ENCODE measurements around the gene PTPN20. TPM values are rescaled to one million over a fixed set of nuclear protein-coding genes. Genes with fewer than 3 reads are reported as not detected.

PTPN20 gene
- total RNA-seq, 2 donors from 2014 or later = 0.99 to 1.1 TPM

DNA sequence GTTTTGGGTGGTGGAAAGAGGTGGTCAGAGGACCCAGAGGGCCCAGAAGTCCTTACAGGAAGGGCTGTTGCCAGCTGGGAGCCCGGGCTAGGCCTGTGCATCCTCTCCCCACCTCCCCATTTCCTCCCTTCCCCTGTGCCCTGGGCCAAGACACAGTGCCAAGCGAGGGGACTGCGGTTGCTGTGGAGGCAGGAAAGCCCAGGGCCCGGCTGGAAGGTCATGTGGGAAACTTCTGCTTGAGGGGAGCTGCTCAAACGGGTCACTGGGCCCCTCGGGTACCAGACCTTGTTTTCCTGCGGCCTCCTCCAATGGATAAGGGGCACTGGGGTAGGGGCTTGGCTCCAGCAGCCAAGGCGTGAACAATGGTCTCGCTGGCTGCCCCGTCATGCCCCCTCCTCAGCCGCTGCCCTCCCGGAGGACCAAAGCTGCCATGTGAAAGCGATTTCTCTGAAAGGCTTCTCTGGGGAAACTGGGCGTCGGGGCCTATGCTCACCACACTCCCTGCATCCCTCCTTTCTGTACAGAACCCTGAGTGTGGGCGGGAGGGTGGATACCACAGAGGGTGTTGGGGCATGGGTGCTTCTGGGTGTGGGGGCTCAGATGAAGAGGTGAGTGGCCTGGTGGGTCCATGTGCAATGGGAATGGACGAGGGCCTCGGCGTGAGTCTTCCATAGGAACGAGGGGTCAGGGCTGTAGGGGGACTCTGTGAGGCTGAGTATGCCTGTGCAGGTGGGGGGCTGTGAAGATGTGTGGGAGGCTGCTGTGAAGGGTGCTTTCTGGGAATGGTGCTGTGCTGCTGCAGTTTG is 135.3 kb downstream of the PTPN20 start:
- Mint-ChIP-seq H3K9me3 (no peaks in the 10 kb centered on the region), H3K27me3 (ENCODE audit: low read depth) (no peaks in the 10 kb centered on the region), H3K4me1 (ENCODE audit: low read depth) (peaks cover 17% of the 10 kb centered on the region), H3K27ac (no peak overlapping the region), H3K4me3 (no peak overlapping the region), H3K36me3 (ENCODE audit: insufficient read depth in 2 of 2) (no peaks in the 10 kb centered on the region)
- ATAC-seq (replicated peaks in 1 of 2) = no peak
- DNase-seq = no peak

GRCh38 chr10:47047127-47047504 is 135.9 kb downstream of the PTPN20 start:
- Mint-ChIP-seq H3K4me1 (ENCODE audit: low read depth) (peaks cover 17% of the 10 kb centered on the region), H3K36me3 (ENCODE audit: insufficient read depth in 2 of 2) (no peaks in the 10 kb centered on the region), H3K27me3 (ENCODE audit: low read depth) (no peaks in the 10 kb centered on the region), H3K9me3 (no peaks in the 10 kb centered on the region), H3K4me3 (no peak overlapping the region), H3K27ac (no peak overlapping the region)
- no peak for DNase-seq
- ATAC-seq (replicated peaks in 1 of 2) = no peak

DNA sequence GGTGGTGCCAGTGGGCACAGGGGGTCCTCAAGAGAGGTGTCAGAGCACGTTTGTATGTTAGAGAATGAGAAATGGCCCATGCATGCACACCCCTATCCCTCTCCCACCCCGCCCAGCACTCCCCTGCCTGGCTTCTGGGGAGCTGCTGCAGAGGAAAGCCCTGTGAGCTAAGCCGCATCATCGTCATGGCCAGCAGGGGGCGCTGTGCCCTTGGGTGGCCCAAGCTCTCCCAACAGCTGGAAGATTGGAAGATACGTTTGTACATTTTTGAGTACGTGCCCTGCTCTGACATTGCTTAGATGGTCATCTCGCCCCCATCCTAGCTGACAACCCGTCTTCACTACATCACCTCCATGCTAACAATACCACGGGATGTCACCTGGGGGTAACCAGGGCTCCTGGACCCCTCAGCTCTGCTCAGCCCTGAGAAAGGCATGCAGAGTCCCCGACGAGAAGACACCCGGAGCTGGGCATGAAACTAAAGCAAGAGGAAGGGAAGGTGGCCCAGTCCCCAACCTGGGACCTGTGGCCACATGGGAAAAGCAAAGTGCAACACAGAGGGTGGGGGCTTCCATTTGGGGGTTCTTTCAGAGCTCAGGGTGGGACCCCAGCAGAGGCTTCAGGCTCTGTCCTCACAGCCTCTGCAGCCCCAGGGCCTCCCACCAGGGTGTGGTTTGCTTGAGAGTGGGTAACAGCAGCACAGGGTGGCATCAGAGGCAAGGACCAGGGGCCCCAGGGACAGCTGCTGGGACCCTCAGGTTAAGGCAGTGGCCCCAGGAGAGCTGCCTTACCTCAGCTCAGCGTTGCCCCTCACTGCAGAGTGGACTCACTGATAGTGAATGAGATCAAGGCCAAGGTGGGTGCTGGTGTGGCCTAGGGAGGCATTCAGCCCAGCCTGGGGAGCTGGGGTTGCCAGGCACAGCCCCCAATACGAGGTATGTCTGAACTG is 136.6 kb downstream of the PTPN20 start:
- DNase-seq = peak; percentile 77 to 82
- no peak overlapping the region for H3K27ac Mint-ChIP-seq
- no peaks in the 10 kb centered on the region for H3K27me3 Mint-ChIP-seq (ENCODE audit: low read depth)
- H3K9me3 Mint-ChIP-seq = no peaks in the 10 kb centered on the region
- no peak overlapping the region for H3K4me3 Mint-ChIP-seq
- H3K4me1 Mint-ChIP-seq (ENCODE audit: low read depth) = peaks cover 17% of the 10 kb centered on the region
- ATAC-seq (replicated peaks in 1 of 2) = peak; percentile 65 to 76
- H3K36me3 Mint-ChIP-seq (ENCODE audit: insufficient read depth in 2 of 2) = no peaks in the 10 kb centered on the region

DNA sequence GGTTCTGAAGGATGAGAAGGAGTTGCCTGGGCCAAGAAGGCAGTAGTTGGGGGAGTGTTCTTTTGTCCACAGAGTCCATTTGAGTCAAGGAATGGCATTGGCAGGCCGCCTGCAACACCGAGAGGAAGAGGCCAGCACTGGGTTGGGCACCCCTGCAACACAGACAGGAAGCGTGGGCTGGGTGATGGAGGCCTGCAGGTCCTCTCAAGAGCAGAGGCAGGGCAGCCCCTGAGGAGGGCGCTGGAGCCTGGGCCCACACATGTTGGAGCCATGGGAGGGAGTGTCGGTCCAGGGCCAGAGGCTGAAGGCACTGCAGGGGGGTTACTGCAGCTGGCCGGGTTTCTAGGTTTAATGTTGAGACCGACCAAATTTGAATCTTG is 137.3 kb downstream of the PTPN20 start:
- peak; percentile 25 to 50 for ATAC-seq (replicated peaks in 1 of 2)
- peaks cover 17% of the 10 kb centered on the region for H3K4me1 Mint-ChIP-seq (ENCODE audit: low read depth)
- H3K4me3 Mint-ChIP-seq = no peak overlapping the region
- H3K9me3 Mint-ChIP-seq = no peaks in the 10 kb centered on the region
- no peaks in the 10 kb centered on the region for H3K36me3 Mint-ChIP-seq (ENCODE audit: insufficient read depth in 2 of 2)
- no peaks in the 10 kb centered on the region for H3K27me3 Mint-ChIP-seq (ENCODE audit: low read depth)
- peak in 1 of 2 donors; percentile 28 for DNase-seq
- H3K27ac Mint-ChIP-seq = no peak overlapping the region

GRCh38 chr10:47049056-47049851 is 138.0 kb downstream of the PTPN20 start:
- Mint-ChIP-seq H3K9me3 (no peaks in the 10 kb centered on the region), H3K36me3 (ENCODE audit: insufficient read depth in 2 of 2) (no peaks in the 10 kb centered on the region), H3K27me3 (ENCODE audit: low read depth) (no peaks in the 10 kb centered on the region), H3K4me1 (ENCODE audit: low read depth) (peaks cover 17% of the 10 kb centered on the region), H3K27ac (no peak overlapping the region), H3K4me3 (no peak overlapping the region)
- DNase-seq (no peak), ATAC-seq (replicated peaks in 1 of 2) (no peak)

GRCh38 chr10:47049906-47050305 is 138.7 kb downstream of the PTPN20 start:
- H3K4me3 Mint-ChIP-seq = no peak overlapping the region
- no peaks in the 10 kb centered on the region for H3K36me3 Mint-ChIP-seq (ENCODE audit: insufficient read depth in 2 of 2)
- no peak overlapping the region for H3K27ac Mint-ChIP-seq
- H3K27me3 Mint-ChIP-seq (ENCODE audit: low read depth) = no peaks in the 10 kb centered on the region
- H3K4me1 Mint-ChIP-seq (ENCODE audit: low read depth) = peaks cover 17% of the 10 kb centered on the region
- DNase-seq (no peak), ATAC-seq (replicated peaks in 1 of 2) (no peak)
- H3K9me3 Mint-ChIP-seq = no peaks in the 10 kb centered on the region

GRCh38 chr10:47050618-47051455 is 139.6 kb downstream of the PTPN20 start:
- no peak overlapping the region for H3K4me3 Mint-ChIP-seq
- no peak for DNase-seq
- H3K27me3 Mint-ChIP-seq (ENCODE audit: low read depth) = no peaks in the 10 kb centered on the region
- no peak for ATAC-seq (replicated peaks in 1 of 2)
- H3K4me1 Mint-ChIP-seq (ENCODE audit: low read depth) = peaks cover 17% of the 10 kb centered on the region
- H3K9me3 Mint-ChIP-seq = no peaks in the 10 kb centered on the region
- no peak overlapping the region for H3K27ac Mint-ChIP-seq
- H3K36me3 Mint-ChIP-seq (ENCODE audit: insufficient read depth in 2 of 2) = no peaks in the 10 kb centered on the region

DNA sequence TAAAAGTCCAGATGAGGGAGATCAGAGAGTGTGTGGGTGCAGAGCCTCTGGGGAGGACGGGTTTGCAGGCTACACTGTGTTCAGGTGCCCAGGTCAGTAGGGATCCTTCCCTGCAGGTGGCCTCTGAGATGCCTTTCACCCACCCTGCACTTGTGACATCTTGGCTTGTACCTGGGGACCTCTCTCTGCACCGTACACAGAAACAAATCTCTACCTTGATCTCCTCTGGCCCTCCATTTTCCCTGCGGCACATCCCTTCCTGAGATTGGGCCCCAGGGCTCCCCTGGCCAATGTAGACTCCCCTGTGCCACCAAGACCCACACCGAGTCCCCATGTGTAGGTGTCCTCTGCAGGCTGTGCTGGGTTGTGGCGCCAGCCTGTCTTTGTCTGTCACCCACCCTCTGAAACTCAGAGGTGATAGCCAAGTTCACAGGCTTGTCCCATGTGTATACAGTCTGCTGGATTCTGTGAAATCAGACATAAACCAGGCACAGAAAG is 140.6 kb downstream of the PTPN20 start:
- no peak for ATAC-seq (replicated peaks in 1 of 2)
- H3K9me3 Mint-ChIP-seq = no peaks in the 10 kb centered on the region
- H3K4me3 Mint-ChIP-seq = no peak overlapping the region
- no peaks in the 10 kb centered on the region for H3K27me3 Mint-ChIP-seq (ENCODE audit: low read depth)
- DNase-seq = no peak
- peaks cover 17% of the 10 kb centered on the region for H3K4me1 Mint-ChIP-seq (ENCODE audit: low read depth)
- H3K27ac Mint-ChIP-seq = no peak overlapping the region
- no peaks in the 10 kb centered on the region for H3K36me3 Mint-ChIP-seq (ENCODE audit: insufficient read depth in 2 of 2)

Data from activated T-cell treated with anti-CD3 and anti-CD28 coated beads, Interleukin-2, amount 50 U/mL, for 72 hours (primary cell).